IMR-90 (cell line): ENCODE results near the gene DPH3. TPM values are rescaled to one million over a fixed set of nuclear protein-coding genes. Genes with fewer than 3 reads are reported as not detected.

Experiments used
- ELK1 ChIP-seq: fragments of 150-350 bp; IDR thresholded peaks from 2 replicates; pipeline ENCODE4 v1.6.1; 2016; ENCODE audit warnings: low read depth, mild to moderate bottlenecking, low read length, moderate library complexity, borderline replicate concordance
- polyA plus RNA-seq, 3 experiments: library from polyadenylated mRNA; depleted of rRNA; stranded (reverse); fragments of >200 nt; gene quantifications; 2 replicates each; pipeline ENCODE4 v1.2.3, GENCODE V29; 2012; ENCODE audit warnings: low replicate concordance in 1 of 3
- total RNA-seq: library from RNA; depleted of rRNA; stranded (reverse); fragments of >200 nt; gene quantifications from 2 replicates; pipeline ENCODE4 v1.2.3, GENCODE V29; 2012
- TF ChIP-seq, protein P1 (sequence below): fragments of 150-350 bp; IDR thresholded peaks from 2 replicates; pipeline ENCODE4 v1.6.1; 2017; ENCODE audit warnings: mild to moderate bottlenecking, antibody characterized with exemption, low read length, low read depth

DPH3 gene
- total and polyA plus RNA-seq, 2 of the 4 experiments (the other 2 are of a cell fraction), result 12.9 to 32.1 TPM

- no peak for TF ChIP-seq ELK1
- TF ChIP-seq, protein P1, sequence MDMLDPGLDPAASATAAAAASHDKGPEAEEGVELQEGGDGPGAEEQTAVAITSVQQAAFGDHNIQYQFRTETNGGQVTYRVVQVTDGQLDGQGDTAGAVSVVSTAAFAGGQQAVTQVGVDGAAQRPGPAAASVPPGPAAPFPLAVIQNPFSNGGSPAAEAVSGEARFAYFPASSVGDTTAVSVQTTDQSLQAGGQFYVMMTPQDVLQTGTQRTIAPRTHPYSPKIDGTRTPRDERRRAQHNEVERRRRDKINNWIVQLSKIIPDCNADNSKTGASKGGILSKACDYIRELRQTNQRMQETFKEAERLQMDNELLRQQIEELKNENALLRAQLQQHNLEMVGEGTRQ, result no peak
These were observed 19.1 kb downstream of the DPH3 start (continued) for GRCh38 chr3:16245609-16246008.
